Middle frontal gyrus (tissue), 1 donor: ENCODE results near the gene CTAGE1.

Source experiments
- DNase-seq: peaks from one replicate; pipeline ENCODE4 v3.0.0-alpha.2; 2015; ENCODE audit warnings: low spot score; ENCODE audit errors: extremely low spot score

The CTAGE1 gene

GRCh38 chr18:22439447-22439846, 21.7 kb upstream of the CTAGE1 start:
- DNase-seq = no peak

GRCh38 chr18:22436136-22436535, 18.4 kb upstream of the CTAGE1 start:
- no peak for DNase-seq

GRCh38 chr18:22434973-22435608, 17.4 kb upstream of the CTAGE1 start:
- DNase-seq = no peak

- no peak for DNase-seq
These were observed 16.2 kb upstream of the CTAGE1 start for GRCh38 chr18:22433956-22434355.

GRCh38 chr18:22432657-22433137, 15.0 kb upstream of the CTAGE1 start:
- DNase-seq = no peak

- DNase-seq = no peak
These were observed 11.8 kb upstream of the CTAGE1 start for GRCh38 chr18:22429564-22429963.

GRCh38 chr18:22428672-22429071, 11.0 kb upstream of the CTAGE1 start:
- no peak for DNase-seq

GRCh38 chr18:22427822-22428549, 10.3 kb upstream of the CTAGE1 start:
- DNase-seq = no peak

- no peak for DNase-seq
These were observed 6.8 kb upstream of the CTAGE1 start for GRCh38 chr18:22424565-22424963.

- no peak for DNase-seq
These were observed 6.3 kb upstream of the CTAGE1 start for GRCh38 chr18:22423878-22424564.

GRCh38 chr18:22422909-22423548, 5.3 kb upstream of the CTAGE1 start:
- no peak for DNase-seq

- no peak for DNase-seq
These were observed 2.9 kb upstream of the CTAGE1 start for GRCh38 chr18:22420652-22421051.

GRCh38 chr18:22412176-22412911, 5.4 kb downstream of the CTAGE1 start:
- no peak for DNase-seq

GRCh38 chr18:22411446-22411845, 6.3 kb downstream of the CTAGE1 start:
- no peak for DNase-seq

GRCh38 chr18:22410126-22410525, 7.6 kb downstream of the CTAGE1 start:
- DNase-seq = no peak

GRCh38 chr18:22409445-22409844, 8.3 kb downstream of the CTAGE1 start:
- DNase-seq = no peak

- DNase-seq = no peak
These were observed 9.7 kb downstream of the CTAGE1 start for GRCh38 chr18:22408059-22408458.

- no peak for DNase-seq
These were observed 12.6 kb downstream of the CTAGE1 start for GRCh38 chr18:22405142-22405541.

- DNase-seq = no peak
These were observed 13.8 kb downstream of the CTAGE1 start for GRCh38 chr18:22403950-22404349.

- DNase-seq = no peak
These were observed 17.8 kb downstream of the CTAGE1 start for GRCh38 chr18:22399949-22400348.

GRCh38 chr18:22398464-22398863, 19.3 kb downstream of the CTAGE1 start:
- no peak for DNase-seq
